Lung (tissue), 12 donors: ENCODE data around the gene IFNK. TPM values are rescaled to one million over a fixed set of nuclear protein-coding genes. Genes with fewer than 3 reads are reported as not detected.
A peak's percentile ranks its signal among the peaks of the same experiment; 100 is the strongest.

Source experiments
- ATAC-seq: fragments of 200-7000 bp; cut with Tn5 transposase; one replicate; pipeline ENCODE4 v1.9.1; 2020; ENCODE audit warnings: moderate number of reproducible peaks; ENCODE audit not compliant: insufficient read depth, low FRiP score
- DNase-seq, 3 donors: peaks; one replicate each; pipeline ENCODE4 v3.0.0-alpha.2; 2013 to 2017
- H3K27ac ChIP-seq, 2 donors: one replicate each; pipeline ENCODE4 v1.5.1; 2013; ENCODE audit warnings: mild to moderate bottlenecking in 2 of 2, moderate library complexity in 2 of 2, control low read depth in 1 of 2, inconsistent platforms in 1 of 2, low read depth in 1 of 2, low read length in 1 of 2
- H3K27me3 ChIP-seq, 3 donors: one replicate each; pipeline ENCODE4 v1.5.1; 2013; ENCODE audit warnings: low read length in 2 of 3; ENCODE audit not compliant: control insufficient read depth in 3 of 3, insufficient read depth in 3 of 3
- H3K36me3 ChIP-seq, 4 donors: one replicate each; pipeline ENCODE4 v1.5.1; 2013; ENCODE audit warnings: low read length in 4 of 4, mild to moderate bottlenecking in 1 of 4, moderate library complexity in 1 of 4; ENCODE audit not compliant: control insufficient read depth in 4 of 4, insufficient read depth in 4 of 4
- H3K4me1 ChIP-seq, 5 donors: one replicate each; pipeline ENCODE4 v1.5.1; 2013; ENCODE audit warnings: low read length in 5 of 5, mild to moderate bottlenecking in 2 of 5, moderate library complexity in 1 of 5; ENCODE audit not compliant: control insufficient read depth in 5 of 5, insufficient read depth in 5 of 5
- H3K4me3 ChIP-seq: one replicate; pipeline ENCODE4 v1.5.1; 2013; ENCODE audit warnings: mild to moderate bottlenecking, control low read depth, moderate library complexity
- H3K9ac ChIP-seq, 2 donors: one replicate each; pipeline ENCODE4 v1.5.1; 2013; ENCODE audit warnings: low read length in 2 of 2, control low read depth in 1 of 2; ENCODE audit not compliant: insufficient read depth in 1 of 2
- H3K9me3 ChIP-seq, 4 donors: one replicate each; pipeline ENCODE4 v1.5.1; 2013; ENCODE audit warnings: low read length in 3 of 4, mild to moderate bottlenecking in 1 of 4, moderate library complexity in 1 of 4; ENCODE audit not compliant: control insufficient read depth in 4 of 4, insufficient read depth in 3 of 4
- WGBS, 2 donors: extraction: QIAGEN DNeasy Blood & Tissue Kit; methylation state at CpG; one replicate each; pipeline ENCODE4 v1.1.7; 2013; 5-methylcytosine and 5-hydroxymethylcytosine counted together
- polyA plus RNA-seq, 2 donors: library from polyadenylated mRNA; stranded (reverse); fragments of 200-250 nt; gene quantifications; one replicate each; pipeline ENCODE4 v1.2.1, GENCODE V29; 2013
- total RNA-seq, 2 donors: library from RNA; depleted of rRNA in 1 of 2; stranded (reverse); fragments of >200 nt in 1 of 2; gene quantifications; one replicate each; pipeline ENCODE4 v1.2.1, GENCODE V29; 2014 to 2021
- TF ChIP-seq, protein P1 (sequence below): IDR thresholded peaks from 2 replicates; pipeline ENCODE4 v1.5.1; 2012; ENCODE audit warnings: mild to moderate bottlenecking; ENCODE audit errors: control extremely low read depth, extremely low read depth
- donor health status: control.
- donor health status: control.
- donor health status: Bipolar disorder and iron deficiency.
- donor health status: healthy.
- donor health status: DM: yes; HTN: yes; CAD: no.

IFNK gene
- total and polyA plus RNA-seq, 4 donors: not detected

- no peak overlapping the region for H3K27ac ChIP-seq
- peaks cover 0 to 17% (median 0%) of the 10 kb centered on the region in 4 donors for H3K36me3 ChIP-seq
- WGBS, 2 donors: 63 to 92% methylated on average over 4 of the region's 4 CpGs
- DNase-seq (no peak), ATAC-seq (no peak)
- no peak overlapping the region for H3K9ac ChIP-seq
- H3K27me3 ChIP-seq: no peaks in the 10 kb centered on the region
- H3K4me3 ChIP-seq: no peak overlapping the region
- TF ChIP-seq, protein P1, sequence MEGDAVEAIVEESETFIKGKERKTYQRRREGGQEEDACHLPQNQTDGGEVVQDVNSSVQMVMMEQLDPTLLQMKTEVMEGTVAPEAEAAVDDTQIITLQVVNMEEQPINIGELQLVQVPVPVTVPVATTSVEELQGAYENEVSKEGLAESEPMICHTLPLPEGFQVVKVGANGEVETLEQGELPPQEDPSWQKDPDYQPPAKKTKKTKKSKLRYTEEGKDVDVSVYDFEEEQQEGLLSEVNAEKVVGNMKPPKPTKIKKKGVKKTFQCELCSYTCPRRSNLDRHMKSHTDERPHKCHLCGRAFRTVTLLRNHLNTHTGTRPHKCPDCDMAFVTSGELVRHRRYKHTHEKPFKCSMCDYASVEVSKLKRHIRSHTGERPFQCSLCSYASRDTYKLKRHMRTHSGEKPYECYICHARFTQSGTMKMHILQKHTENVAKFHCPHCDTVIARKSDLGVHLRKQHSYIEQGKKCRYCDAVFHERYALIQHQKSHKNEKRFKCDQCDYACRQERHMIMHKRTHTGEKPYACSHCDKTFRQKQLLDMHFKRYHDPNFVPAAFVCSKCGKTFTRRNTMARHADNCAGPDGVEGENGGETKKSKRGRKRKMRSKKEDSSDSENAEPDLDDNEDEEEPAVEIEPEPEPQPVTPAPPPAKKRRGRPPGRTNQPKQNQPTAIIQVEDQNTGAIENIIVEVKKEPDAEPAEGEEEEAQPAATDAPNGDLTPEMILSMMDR: no peak
- H3K9me3 ChIP-seq: no peaks in the 10 kb centered on the region
- peaks cover 3 to 11% (median 10%) of the 10 kb centered on the region in 5 donors for H3K4me1 ChIP-seq
Observed at GRCh38 chr9:27541740-27542139, 17.6 kb downstream of the IFNK start.

DNA sequence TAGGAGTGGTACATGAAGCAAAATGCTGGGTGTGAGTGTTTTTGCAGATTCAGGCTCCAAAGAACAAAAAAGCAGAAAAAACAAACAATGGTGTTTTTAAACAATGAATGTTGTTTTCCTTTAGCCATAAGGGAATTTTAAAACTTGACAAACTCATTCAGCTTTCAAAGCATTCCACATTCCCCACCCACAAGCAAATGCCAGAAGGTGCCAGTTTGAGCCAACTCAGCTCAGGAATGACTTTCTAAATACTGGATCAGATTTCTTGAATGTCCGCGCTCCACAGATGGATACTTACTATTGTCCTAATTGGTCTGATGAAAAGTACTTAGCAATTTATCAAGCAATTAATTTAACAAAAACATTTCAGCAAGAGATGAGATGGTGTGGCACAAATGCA is 18.4 kb downstream of the IFNK start:
- Histone ChIP-seq H3K27ac (no peak overlapping the region), H3K4me1 (peaks cover 3 to 11% (median 10%) of the 10 kb centered on the region in 5 donors), H3K4me3 (no peak overlapping the region), H3K27me3 (no peaks in the 10 kb centered on the region), H3K9ac (no peak overlapping the region), H3K9me3 (no peaks in the 10 kb centered on the region), H3K36me3 (peaks cover 0 to 18% (median 0%) of the 10 kb centered on the region in 4 donors)
- ATAC-seq: no peak
- DNase-seq: peak in 2 of 3 donors; percentile 31 to 40
- 81 to 84% methylated on average over 2 of the region's 2 CpGs for WGBS, 2 donors
- TF ChIP-seq, protein P1: no peak

DNA sequence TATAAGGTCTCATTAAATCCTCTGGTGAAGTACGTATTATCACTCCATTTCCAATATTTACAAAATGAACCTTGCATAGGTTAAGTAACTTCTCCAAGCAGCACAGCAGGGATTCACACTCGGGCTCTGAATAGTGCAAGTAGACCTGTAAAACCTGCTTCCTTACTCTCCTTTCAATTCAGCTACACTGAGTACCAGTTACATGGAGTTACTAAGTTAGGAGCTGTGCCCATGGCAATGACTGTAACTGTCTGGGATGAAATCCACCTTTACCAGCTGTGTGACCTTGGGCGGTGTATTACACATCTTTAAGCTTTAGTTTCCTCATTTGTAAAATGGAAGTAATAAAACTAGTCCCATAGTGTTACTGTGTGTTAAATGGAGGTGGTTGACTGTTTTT is 21.4 kb downstream of the IFNK start:
- DNase-seq (no peak), ATAC-seq (no peak)
- Histone ChIP-seq H3K4me3 (no peak overlapping the region), H3K36me3 (peaks cover 0 to 24% (median 8%) of the 10 kb centered on the region in 4 donors), H3K9ac (no peak overlapping the region), H3K27ac (no peak overlapping the region), H3K4me1 (peaks cover 0 to 15% (median 3%) of the 10 kb centered on the region in 5 donors), H3K9me3 (no peaks in the 10 kb centered on the region), H3K27me3 (no peaks in the 10 kb centered on the region)
- TF ChIP-seq, protein P1: no peak
- WGBS, 2 donors: 91 to 94% methylated on average over 3 of the region's 3 CpGs
